GM18498 (cell line): ENCODE measurements around the gene CASZ1.

Source experiments
- ATAC-seq: cut with Tn5 transposase; IDR thresholded peaks from one replicate; pipeline ENCODE4 v1.9.1; 2021; ENCODE audit warnings: mild to moderate bottlenecking, moderate library complexity; ENCODE audit not compliant: unreplicated experiment

CASZ1 gene

GRCh38 chr1:10614377-10615225 lies 181.8 kb downstream of the CASZ1 start:
- no peak for ATAC-seq

- ATAC-seq = no peak
These were observed 182.6 kb downstream of the CASZ1 start for GRCh38 chr1:10613861-10614260.

- ATAC-seq = no peak
These were observed 183.1 kb downstream of the CASZ1 start for GRCh38 chr1:10613340-10613739.

DNA sequence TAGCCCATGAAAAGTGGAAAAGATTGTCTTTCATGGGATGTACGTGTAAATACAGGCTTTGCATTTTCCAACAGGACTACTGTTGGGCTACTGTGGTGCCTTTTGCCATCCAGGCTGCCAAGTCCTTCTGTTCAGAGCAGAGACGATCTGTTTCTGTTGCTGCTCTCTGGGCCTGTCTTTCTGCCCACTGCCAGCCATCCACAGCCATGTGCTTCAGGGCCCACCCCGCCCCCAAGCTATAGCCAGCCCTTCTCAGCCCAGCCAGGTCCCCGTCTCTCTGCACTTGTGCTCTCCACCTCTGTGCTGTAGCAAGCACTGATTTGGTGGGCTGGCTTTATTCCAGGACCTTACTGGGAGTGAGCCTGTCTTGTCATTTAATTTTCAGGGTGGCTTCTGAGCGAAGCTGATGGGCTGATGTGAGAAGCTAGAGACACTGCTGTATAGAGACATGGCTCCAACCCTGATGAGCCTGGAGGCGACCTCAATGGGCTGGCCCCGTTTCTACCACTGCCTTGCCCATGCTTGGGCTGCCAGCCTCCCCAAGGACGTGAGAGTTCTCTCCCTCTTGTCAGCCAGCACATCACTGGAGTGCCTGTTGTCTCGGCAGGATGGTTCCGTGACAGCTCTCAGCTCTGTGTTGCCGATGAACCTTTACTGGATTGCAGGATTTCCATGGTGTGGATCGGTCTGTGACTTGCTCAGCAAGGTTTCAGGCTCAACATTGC lies 183.8 kb downstream of the CASZ1 start:
- ATAC-seq = no peak

DNA sequence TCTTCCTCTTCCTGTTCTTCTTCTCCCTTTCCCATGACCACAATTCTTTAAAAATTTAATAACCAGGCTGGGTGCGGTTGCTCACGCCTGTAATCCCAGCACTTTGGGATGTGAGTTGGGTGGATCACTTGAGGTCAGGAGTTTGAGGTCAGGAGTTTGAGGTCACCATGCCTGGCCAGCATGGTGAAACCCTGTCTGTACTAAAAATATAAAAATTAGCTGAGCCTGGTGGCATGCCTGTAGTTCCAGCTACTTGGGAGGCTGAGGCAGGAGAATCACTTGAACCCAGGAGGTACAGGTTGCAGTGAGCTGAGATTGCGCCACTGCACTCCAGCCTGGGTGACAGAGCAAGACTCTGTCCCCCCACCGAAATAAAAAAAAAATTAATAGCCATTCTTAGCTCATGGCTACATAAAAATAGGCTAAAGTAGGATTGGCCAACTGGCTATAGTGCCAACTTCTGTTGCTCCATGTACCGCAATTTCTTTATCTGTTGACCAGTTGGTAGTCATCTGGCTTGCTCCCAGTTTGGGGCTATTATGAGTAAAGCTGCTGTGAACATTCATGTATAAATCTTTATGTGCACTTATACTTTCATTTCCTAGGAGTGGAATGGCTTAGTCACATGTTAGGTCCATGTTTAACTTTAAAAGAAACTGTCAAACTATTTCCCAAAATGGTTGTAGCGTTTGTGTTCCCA lies 185.4 kb downstream of the CASZ1 start:
- ATAC-seq = no peak

DNA sequence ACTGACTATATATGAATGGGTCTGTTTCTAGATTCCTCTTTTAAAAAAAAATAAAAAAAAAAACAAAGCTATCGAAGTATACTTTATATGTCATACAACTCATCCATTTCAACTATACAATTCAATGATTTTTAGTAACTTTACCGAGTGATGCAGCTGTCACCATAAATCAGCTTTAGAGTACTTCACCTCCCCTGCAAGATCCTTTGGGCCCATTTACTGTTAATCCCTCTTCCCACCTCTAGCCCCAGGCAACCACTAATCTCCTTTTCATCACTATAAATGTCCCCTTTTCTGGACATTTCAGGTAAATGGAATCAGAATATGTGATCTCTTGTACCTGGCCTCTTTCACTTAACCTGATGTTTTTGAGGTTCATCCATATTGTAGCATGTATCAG lies 187.8 kb downstream of the CASZ1 start:
- no peak for ATAC-seq

DNA sequence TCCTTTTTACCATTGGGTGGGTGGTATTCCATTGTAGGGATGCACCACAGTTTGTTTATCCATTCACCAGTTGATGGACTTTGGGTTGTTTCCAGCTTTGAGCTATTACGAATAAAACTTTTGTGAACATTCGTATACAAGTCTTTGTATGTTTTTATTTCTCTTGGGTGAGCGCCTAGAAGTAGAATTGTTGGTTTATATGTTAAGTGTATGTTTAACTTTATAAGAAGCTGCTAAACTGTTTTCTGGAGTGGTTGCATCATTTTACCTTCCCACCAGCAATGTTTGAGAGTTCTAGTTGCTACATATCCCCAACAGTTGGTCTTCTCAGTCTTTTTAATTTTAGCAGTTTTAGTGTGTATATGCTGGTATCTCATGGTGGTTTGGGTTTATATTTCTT lies 189.2 kb downstream of the CASZ1 start:
- ATAC-seq = no peak

DNA sequence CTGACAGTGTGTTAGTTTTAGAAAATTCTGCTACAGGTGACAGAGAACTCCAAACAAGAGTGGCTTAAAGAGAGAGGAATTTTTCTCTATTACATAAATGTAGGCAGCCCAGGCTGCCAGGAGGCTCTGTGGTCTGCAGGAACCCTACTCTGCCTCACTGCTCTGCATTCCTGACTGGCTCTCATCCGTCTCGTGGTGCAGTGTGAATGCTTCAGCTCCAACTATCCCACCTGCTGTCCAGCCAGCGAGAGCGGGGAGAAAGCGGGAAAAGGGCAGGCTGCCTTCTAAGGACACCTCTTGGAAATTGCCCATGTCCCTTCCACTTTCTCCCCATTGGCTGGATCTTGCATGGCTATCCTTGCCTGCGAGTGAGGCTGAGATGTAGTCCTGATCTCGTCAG lies 190.4 kb downstream of the CASZ1 start:
- ATAC-seq = no peak

DNA sequence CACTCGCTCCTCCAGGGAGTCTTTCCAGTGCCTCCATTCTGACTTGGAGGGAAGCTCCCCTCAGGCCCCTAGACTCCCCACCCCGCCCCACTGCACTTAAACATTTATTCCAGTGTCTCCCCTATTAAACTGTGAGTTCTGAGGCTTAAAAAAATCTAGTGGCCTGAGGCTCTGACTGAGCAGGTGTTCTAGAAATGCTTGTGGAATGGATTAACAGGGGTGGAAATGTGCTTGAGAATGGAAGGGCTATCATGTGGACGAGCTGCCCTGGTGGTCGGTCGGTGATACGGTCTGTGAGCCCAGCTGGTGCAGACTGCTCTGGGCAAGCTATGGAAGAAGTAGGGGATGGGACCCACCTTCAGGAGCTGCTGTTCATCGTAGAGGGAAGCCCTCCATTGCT lies 191.5 kb downstream of the CASZ1 start:
- no peak for ATAC-seq

DNA sequence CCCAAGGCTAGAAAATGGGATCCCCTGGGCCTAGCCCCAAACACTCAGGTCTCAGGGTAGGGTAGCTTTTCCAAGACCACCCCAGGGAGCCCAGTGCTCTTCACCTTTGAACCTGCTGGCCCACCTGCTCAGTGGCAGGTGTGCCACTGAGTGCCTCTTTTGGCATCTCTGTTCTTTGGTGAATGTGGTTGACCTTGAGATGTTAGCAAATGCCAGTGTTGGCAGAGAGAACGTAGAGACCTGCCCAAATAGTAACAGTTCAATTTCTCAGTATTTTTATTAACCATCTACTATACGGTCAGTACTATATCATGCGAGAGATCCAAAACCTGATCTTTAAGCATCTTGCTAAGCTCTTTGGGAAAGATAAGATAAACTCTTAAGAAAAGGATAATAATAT lies 193.5 kb downstream of the CASZ1 start:
- no peak for ATAC-seq

DNA sequence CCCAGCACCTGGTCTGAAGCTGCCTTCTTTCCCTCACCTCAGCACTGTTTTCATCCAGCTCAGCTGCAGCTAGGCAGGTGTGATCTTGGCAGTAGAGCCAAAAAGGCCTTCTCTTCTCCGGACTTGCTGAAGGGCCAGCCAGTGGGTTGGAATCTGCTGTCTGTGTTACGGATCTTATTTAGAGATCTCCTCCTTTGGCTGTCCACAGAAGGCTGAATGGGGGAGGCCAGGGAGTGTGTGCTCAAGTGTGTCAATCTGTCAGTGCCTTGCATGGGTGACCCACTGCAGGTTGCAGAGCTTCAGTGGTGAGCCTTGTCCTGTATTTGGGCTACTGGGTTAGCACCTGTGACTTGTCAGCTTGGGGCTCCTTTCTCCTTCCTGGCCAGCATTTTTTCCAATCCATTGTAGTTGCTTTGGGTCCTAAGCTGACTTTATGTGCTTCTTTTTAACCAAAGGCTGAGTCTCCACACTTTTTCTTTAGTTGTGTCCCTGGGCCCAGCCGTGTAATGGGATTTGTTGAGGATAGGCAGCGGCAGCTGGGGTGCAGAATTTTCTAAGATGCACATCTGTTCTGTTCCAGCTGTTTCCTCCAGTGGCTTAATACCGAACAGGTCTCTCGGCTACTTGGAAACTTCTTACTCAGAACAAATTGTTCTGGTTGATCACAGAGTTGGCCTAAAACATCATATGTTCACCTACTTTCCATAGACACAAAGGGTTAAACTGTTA lies 194.9 kb downstream of the CASZ1 start:
- no peak for ATAC-seq

DNA sequence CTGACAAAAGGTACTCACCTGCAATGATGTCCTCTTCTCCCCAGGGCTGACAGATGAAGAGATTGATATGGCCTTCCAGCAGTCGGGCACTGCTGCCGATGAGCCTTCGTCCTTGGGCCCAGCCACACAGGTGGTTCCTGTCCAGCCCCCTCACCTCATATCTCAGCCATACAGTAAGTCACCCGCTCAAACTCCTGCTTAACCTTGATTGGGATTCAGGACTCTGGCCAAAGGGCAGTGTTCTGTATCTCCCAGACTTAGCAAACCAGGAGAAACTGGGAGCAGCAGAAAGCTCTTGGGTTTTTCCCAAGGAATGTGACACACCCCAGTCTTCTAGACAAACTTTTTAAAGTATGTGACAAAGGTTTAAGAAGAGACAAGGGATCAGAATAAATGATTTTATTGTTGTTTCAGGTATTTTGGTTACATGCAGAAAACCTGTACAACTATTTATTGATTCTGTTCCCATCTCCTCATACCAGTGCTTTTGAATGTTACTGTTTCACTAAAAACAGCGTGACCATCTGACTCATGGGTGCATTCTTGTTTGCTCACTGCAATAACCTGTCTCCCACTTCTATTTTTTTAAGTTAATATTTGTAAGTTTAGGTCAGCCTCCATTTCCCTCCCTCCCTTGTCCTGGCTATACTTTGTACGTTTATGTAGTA lies 197.1 kb downstream of the CASZ1 start:
- no peak for ATAC-seq

DNA sequence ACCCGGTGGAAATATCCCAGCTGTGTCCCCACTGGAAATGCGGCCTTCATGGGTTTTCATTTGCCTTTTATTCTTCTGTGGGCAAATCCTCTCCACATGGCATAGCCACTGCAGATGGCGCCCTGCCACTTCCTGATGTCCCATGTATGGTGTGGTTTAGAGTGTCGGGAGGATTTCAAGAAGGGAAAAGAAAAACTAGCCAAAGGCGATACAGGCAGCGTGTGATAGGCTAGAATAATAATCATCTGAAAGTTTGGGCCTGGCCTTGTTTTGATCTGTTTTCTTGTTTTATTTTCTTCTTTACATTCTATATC lies 198.1 kb downstream of the CASZ1 start:
- ATAC-seq = no peak

DNA sequence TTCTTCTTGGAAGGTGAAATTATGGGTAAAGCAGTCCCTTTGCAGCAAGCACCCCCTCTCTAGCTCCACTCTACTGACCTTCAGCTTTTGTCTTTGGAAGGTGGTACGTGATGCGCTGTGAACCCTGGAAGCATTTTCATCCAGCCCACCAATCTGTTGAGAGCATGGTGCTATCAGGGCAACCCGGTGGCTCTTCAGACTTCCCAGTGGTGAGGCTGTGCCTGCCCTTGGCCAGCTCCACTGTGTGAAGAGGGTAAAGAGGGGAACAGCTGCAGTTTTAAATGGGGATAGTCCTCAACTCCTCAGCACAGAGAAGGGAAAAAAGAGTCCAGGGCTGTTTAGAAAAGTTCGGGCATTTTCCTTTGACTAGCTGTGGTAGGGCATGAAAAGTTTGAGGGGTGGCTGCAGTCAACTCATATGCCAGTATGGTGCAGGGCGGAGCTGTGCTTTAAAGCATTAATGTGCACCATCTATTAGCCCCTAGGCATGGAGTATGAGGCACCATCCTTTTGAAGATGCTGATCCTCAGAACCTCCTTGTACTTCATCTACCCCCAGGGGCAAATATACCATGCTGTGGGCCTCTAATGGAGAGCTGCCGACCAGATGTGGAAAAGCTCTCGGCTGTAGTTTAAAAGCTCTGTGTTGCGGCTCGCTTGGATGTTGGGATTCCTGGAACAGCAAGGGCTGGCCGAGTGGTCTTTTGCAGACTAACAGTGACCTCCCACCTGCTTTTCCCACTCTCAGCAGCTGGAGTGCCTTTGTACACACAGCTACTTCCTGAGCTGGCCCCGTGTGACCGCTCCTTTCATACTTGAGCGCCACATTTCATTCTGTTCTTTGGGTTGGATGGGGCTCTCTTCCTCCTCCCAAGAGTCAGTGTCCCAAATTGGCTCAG lies 198.7 kb downstream of the CASZ1 start:
- no peak for ATAC-seq

DNA sequence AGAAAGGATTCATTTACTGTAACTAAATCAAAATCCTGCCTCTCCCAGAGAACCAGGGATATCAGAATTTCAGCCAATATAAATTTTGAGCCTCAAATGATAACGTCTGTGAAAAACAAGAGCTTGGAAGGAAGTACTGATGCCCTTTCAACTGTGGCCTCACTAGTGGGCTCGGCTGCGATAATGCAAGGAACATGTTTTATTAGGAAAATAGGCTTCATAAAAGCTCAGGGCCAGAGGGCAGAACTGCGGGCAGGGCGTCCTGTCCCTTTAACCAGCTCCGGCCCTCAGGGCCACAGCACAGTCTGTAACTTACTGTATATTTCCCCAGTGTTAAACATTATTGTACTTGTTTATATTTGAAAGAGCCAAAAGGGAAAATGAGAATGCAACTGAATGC lies 199.7 kb downstream of the CASZ1 start:
- ATAC-seq = no peak

GRCh38 chr1:10594595-10595223 lies 201.7 kb downstream of the CASZ1 start:
- no peak for ATAC-seq

- no peak for ATAC-seq
These were observed 202.7 kb downstream of the CASZ1 start for GRCh38 chr1:10593750-10594149.

DNA sequence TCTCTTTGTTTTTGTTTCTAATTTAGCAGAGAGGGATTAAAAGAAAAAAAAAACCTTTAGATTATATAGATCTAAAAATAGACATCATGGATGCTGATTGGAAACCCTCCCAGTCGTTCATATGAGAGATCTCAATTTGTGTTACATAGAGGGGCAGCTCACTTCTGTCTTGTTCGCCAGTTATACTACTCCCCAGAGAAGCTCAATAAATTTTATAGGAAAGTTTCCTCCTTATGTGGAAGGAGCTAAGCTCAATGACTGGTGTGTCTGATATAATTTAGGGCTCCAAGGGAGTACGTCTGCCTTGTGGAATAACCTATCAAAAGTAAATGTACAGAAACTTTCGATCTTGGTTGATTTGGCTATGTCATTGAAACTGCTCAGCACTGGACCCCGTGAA lies 204.1 kb downstream of the CASZ1 start:
- ATAC-seq = no peak

DNA sequence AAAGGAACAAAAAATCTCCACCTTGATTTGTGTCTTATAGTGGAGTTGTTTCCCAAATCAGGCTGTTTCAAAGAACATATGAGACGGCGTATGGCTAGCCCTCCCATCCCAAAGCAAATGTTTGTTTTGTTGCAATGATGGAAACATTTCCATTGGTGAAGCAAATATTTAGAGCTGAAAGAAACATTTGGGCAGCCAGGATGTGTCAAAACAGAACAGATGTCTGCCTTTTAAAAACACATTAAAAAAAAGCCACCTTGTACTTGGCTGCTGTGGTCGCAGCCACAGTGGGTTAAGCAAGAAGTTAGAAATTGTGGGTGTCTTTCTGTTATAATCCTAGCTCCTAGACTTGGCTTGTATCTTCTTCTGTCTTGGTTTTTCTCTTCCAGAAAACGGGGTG lies 205.4 kb downstream of the CASZ1 start:
- no peak for ATAC-seq
